K562 (cell line): ENCODE measurements around the gene PATJ. TPM values are rescaled to one million over a fixed set of nuclear protein-coding genes. Genes with fewer than 3 reads are reported as not detected.

ENCODE experiments used
- ATAC-seq: fragments of 200-7000 bp; cut with Tn5 transposase; 3 replicates; pipeline ENCODE4 v1.9.1; 2020; ENCODE audit warnings: moderate library complexity
- BruUV-seq: library from RNA; stranded (reverse); fragments of 400-500 nt; replicated peaks from 2 replicates; lab custom pipeline; 2021; lab: Mats Ljungman, UMichigan
- CTCF ChIA-PET: fragments of 300-600 bp; formaldehyde crosslinking; extraction: SDS; loops from one replicate; lab custom pipeline; 2021; ENCODE audit warnings: low intra/inter-chr PET ratio; lab: Yijun Ruan, JAX
- POLR2A ChIA-PET: fragments of 300-600, 350-650 bp; sonication (Branson Sonifier 250); formaldehyde crosslinking; extraction: SDS; loops from one replicate; lab custom pipeline; 2021; ENCODE audit warnings: antibody characterized with exemption, inconsistent platforms; lab: Yijun Ruan, JAX
- DNase-seq, 4 experiments: peaks; one replicate each; pipeline versions ENCODE4 v3.0.0 to v3.0.0-alpha.2; 2011 to 2018; ENCODE audit warnings: low spot score in 3 of 4, mixed read lengths in 3 of 4; ENCODE audit errors: extremely low read depth in 1 of 4
- FAIRE-seq: peaks from 2 replicates; lab custom pipeline; 2011; peaks lifted over from hg19 to GRCh38; lab: Jason Lieb, UNC
- H2AFZ ChIP-seq: 2 replicates; pipeline ENCODE4 v1.6.0; 2011; ENCODE audit warnings: low read depth, low read length, control low read depth, inconsistent platforms
- H3K27ac ChIP-seq: fragments of 200-600 bp; 3 replicates; pipeline ENCODE4 v1.8.0; 2011; ENCODE audit warnings: low read depth, mild to moderate bottlenecking, control low read depth, inconsistent platforms, low read length, moderate library complexity, mixed read lengths; ENCODE audit errors: extremely low read depth
- H3K27me3 ChIP-seq, 2 experiments: fragments of 300-600 bp in 1 of 2; 2 replicates in 1 of 2; 3 replicates in 1 of 2; pipeline versions ENCODE4 v1.6.0 to v1.8.0; 2011; ENCODE audit warnings: inconsistent platforms in 2 of 2, low read length in 2 of 2, mild to moderate bottlenecking in 1 of 2, mixed read lengths in 1 of 2, moderate library complexity in 1 of 2; ENCODE audit not compliant: control insufficient read depth in 2 of 2, insufficient read depth in 2 of 2
- H3K36me3 ChIP-seq: fragments of 300-600 bp; 3 replicates; pipeline ENCODE4 v1.8.0; 2011; ENCODE audit warnings: mild to moderate bottlenecking, low read length, inconsistent platforms; ENCODE audit not compliant: control insufficient read depth, insufficient read depth
- H3K4me1 ChIP-seq, 2 experiments: fragments of 200-600 bp in 1 of 2; replicated peaks in 1 of 2; 2 replicates in 1 of 2; 3 replicates in 1 of 2; pipeline versions ENCODE4 v1.5.1 to v1.8.0; 2011; ENCODE audit warnings: inconsistent platforms in 2 of 2, low read length in 2 of 2, mild to moderate bottlenecking in 1 of 2, mixed read lengths in 1 of 2, moderate library complexity in 1 of 2; ENCODE audit not compliant: control insufficient read depth in 2 of 2, insufficient read depth in 2 of 2
- H3K4me2 ChIP-seq: 2 replicates; pipeline ENCODE4 v1.6.1; 2011; ENCODE audit warnings: low read length, control low read depth, inconsistent platforms, mixed read lengths; ENCODE audit not compliant: insufficient read depth
- H3K4me3 ChIP-seq: fragments of 200-600 bp; sonication (generic), shearing (Covaris generic); 2 replicates; pipeline ENCODE4 v1.5.1; 2016; ENCODE audit warnings: control low read depth, inconsistent platforms
- H3K79me2 ChIP-seq: fragments of 200-600 bp; 3 replicates; pipeline ENCODE4 v1.8.0; 2011; ENCODE audit warnings: low read length, inconsistent platforms; ENCODE audit not compliant: control insufficient read depth, insufficient read depth
- H3K9ac ChIP-seq, 2 experiments: 2 replicates each; pipeline versions ENCODE4 v1.6.0 to v1.6.1; 2011; ENCODE audit warnings: low read depth in 2 of 2, low read length in 2 of 2, control low read depth in 1 of 2, inconsistent platforms in 1 of 2, mild to moderate bottlenecking in 1 of 2, mixed read lengths in 1 of 2; ENCODE audit not compliant: insufficient read depth in 1 of 2
- H3K9me1 ChIP-seq: one replicate; pipeline ENCODE4 v1.6.0; 2011; ENCODE audit warnings: inconsistent platforms, mild to moderate bottlenecking, low read length, moderate library complexity; ENCODE audit not compliant: control insufficient read depth, insufficient read depth
- H3K9me3 ChIP-seq: replicated peaks from 2 replicates; pipeline ENCODE4 v1.5.1; 2011; ENCODE audit warnings: low read depth, low read length, inconsistent platforms; ENCODE audit not compliant: control insufficient read depth, insufficient read depth
- H4K20me1 ChIP-seq: replicated peaks from 2 replicates; pipeline ENCODE4 v1.6.1; 2011; ENCODE audit warnings: low read length, inconsistent platforms, mixed read lengths; ENCODE audit not compliant: control insufficient read depth, insufficient read depth
- CGGBP1 ChIP-seq: fragments of 250-450 bp; sonication (Bioruptor Pico); IDR thresholded peaks from 2 replicates; pipeline ENCODE4 v1.9.0; 2021; ENCODE audit warnings: mild to moderate bottlenecking
- COPS2 ChIP-seq: fragments of 450-650 bp; conservative IDR thresholded peaks from 2 replicates; pipeline ENCODE4 v1.6.1; 2016; ENCODE audit warnings: mild to moderate bottlenecking, moderate library complexity
- FOXO4 ChIP-seq: fragments of 450-650 bp; formaldehyde crosslinking; IDR thresholded peaks from 2 replicates; pipeline ENCODE4 v1.4.0; 2020; ENCODE audit warnings: mild to moderate bottlenecking, moderate library complexity
- HDAC1 ChIP-seq, 2 experiments: fragments of 450-650 bp; IDR thresholded peaks; 2 replicates each; pipeline ENCODE4 v1.6.1; 2016 to 2017; ENCODE audit warnings: inconsistent platforms in 1 of 2, mild to moderate bottlenecking in 1 of 2, moderate library complexity in 1 of 2
- IRF1 ChIP-seq: sonication (generic); formaldehyde crosslinking; IDR thresholded peaks from 2 replicates; pipeline ENCODE4 v1.8.0; 2022; ENCODE audit warnings: missing genetic modification reagents, mild to moderate bottlenecking, borderline replicate concordance
- TCF7L2 ChIP-seq: fragments of 150-350 bp; IDR thresholded peaks from 2 replicates; pipeline ENCODE4 v1.6.1; 2016; ENCODE audit warnings: low read depth, mild to moderate bottlenecking, low read length, moderate library complexity
- ZBTB8A ChIP-seq: fragments of 450-650 bp; IDR thresholded peaks from 2 replicates; pipeline ENCODE4 v1.6.1; 2018; ENCODE audit warnings: mild to moderate bottlenecking, moderate library complexity; ENCODE audit not compliant: partially characterized antibody
- ZNF121 ChIP-seq: sonication (generic); formaldehyde crosslinking; conservative IDR thresholded peaks from 2 replicates; pipeline ENCODE4 v1.8.0; 2022; ENCODE audit warnings: missing genetic modification reagents
- ZNF184 ChIP-seq: sonication (generic); formaldehyde crosslinking; IDR thresholded peaks from 2 replicates; pipeline ENCODE4 v1.5.0; 2020; ENCODE audit warnings: missing genetic modification reagents
- ZNF584 ChIP-seq: fragments of 200-800 bp; sonication (Bioruptor generic); IDR thresholded peaks from 2 replicates; pipeline ENCODE4 v1.6.1; 2016; ENCODE audit warnings: low read depth, mild to moderate bottlenecking, missing genetic modification characterization, missing compliant biosample characterization
- ZNF75A ChIP-seq: fragments of 450-650 bp; formaldehyde crosslinking; IDR thresholded peaks from 2 replicates; pipeline ENCODE4 v1.4.0; 2020; ENCODE audit warnings: mild to moderate bottlenecking
- ZNF785 ChIP-seq: fragments of 250-450 bp; sonication (Bioruptor Pico); IDR thresholded peaks from 2 replicates; pipeline ENCODE4 v1.4.0; 2020; ENCODE audit warnings: mild to moderate bottlenecking
- WGBS: fragments of 100-300 bp; shearing (Covaris generic); methylation state at CpG from one replicate; pipeline ENCODE4 v1.1.6; 2016; ENCODE audit warnings: low coverage, mixed read lengths; ENCODE audit not compliant: insufficient coverage; ENCODE audit errors: missing lambda C conversion rate; 5-methylcytosine and 5-hydroxymethylcytosine counted together
- in situ Hi-C: fragments of 300-500 bp; cut with MboI; formaldehyde crosslinking; loops from 4 replicates; pipeline ENCODE4 v1.15.0; 2018; ENCODE audit warnings: inconsistent platforms, mixed read lengths
- intact Hi-C: fragments of 100-400 bp; cut with micrococcal nuclease; formaldehyde crosslinking; loops from 2 replicates; pipeline ENCODE4 v1.14.2; 2022
- polyA plus RNA-seq, 8 experiments: library from polyadenylated mRNA; depleted of rRNA in 4 of 8; stranded (reverse) in 5 of 8; unstranded in 3 of 8; fragments of >200 nt; fragmentation: Nextera tagmentation in 2 of 8; fragmentation: Illumina TruSeq in 1 of 8; extraction: Ambion mirVana in 2 of 8; extraction: Trizol in 1 of 8; gene quantifications; 2 replicates each; pipeline versions ENCODE4 v1.2.1 to v1.2.3, GENCODE V29; 2011 to 2014; ENCODE audit warnings: inconsistent platforms in 1 of 8, missing spikeins in 1 of 8
- total RNA-seq, 7 experiments: library from RNA; depleted of rRNA in 6 of 7; stranded (reverse); fragments of >200 nt in 6 of 7; fragmentation: Illumina TruSeq in 2 of 7; extraction: Trizol in 2 of 7; gene quantifications; 2 replicates each; pipeline versions ENCODE4 v1.2.1 to v1.2.3, GENCODE V29; 2011 to 2021; ENCODE audit warnings: low replicate concordance in 1 of 7
- TF ChIP-seq, protein P1 (sequence below): fragments of 250-450 bp; sonication (Bioruptor Pico); IDR thresholded peaks from 2 replicates; pipeline ENCODE4 v1.5.0; 2021

PATJ gene
- total and polyA plus RNA-seq, 9 of the 15 experiments (the other 6 are each of a cell fraction or from before 2014, with no cell fraction given), result 0.22 TPM; not detected in 8

- H4K20me1 ChIP-seq, result no peaks in the 10 kb centered on the region
- BruUV-seq, result no TSS peak
- FAIRE-seq (no peak), ATAC-seq (no peak), DNase-seq (no peak)
- ChIA-PET CTCF (no interaction called here), POLR2A (no interaction called here)
- WGBS, result 2% methylated on average over 3 of the region's 3 CpGs
- H3K4me1 ChIP-seq, result no peaks in the 10 kb centered on the region
- no peak overlapping the region for H3K4me2 ChIP-seq
- TF ChIP-seq ZBTB8A (no peak), ZNF75A (CRISPR knock-in tag) (no peak), IRF1 (CRISPR knock-in tag) (no peak)
- in situ Hi-C loops (no loop called here), intact Hi-C loops (no loop called here)
- H3K27ac ChIP-seq, result no peak overlapping the region
- H3K27me3 ChIP-seq, result peaks cover 3 to 8% of the 10 kb centered on the region in 2 experiments; a peak in 4 of 5 replicates
- no peak overlapping the region for H2AFZ ChIP-seq
- no peaks in the 10 kb centered on the region for H3K9me1 ChIP-seq
- no peaks in the 10 kb centered on the region for H3K9me3 ChIP-seq
- no peaks in the 10 kb centered on the region for H3K36me3 ChIP-seq
- no peaks in the 10 kb centered on the region for H3K79me2 ChIP-seq
- H3K9ac ChIP-seq, result no peak overlapping the region
- H3K4me3 ChIP-seq, result no peak overlapping the region
Measured at GRCh38 chr1:61828805-61829204, 86.5 kb downstream of the PATJ start.

- ChIA-PET POLR2A (no interaction called here), CTCF (no interaction called here)
- Histone ChIP-seq H2AFZ (no peak overlapping the region), H3K4me2 (no peak overlapping the region), H3K27ac (no peak overlapping the region), H3K4me1 (no peaks in the 10 kb centered on the region), H3K9ac (no peak overlapping the region), H3K27me3 (no peaks in the 10 kb centered on the region), H3K36me3 (no peaks in the 10 kb centered on the region), H4K20me1 (no peaks in the 10 kb centered on the region), H3K9me1 (no peaks in the 10 kb centered on the region), H3K9me3 (no peaks in the 10 kb centered on the region), H3K4me3 (no peak overlapping the region), H3K79me2 (no peaks in the 10 kb centered on the region)
- in situ Hi-C loops (no loop called here), intact Hi-C loops (no loop called here)
- no TSS peak for BruUV-seq
- WGBS, result 4% methylated on average over 3 of the region's 3 CpGs
- FAIRE-seq (peak; percentile 11), DNase-seq (no peak), ATAC-seq (no peak)
- TF ChIP-seq ZNF184 (no peak), ZNF785 (no peak), COPS2 (no peak), FOXO4 (CRISPR knock-in tag) (no peak), HDAC1 (IDR thresholded peaks at IDR 0.05) (no peak), ZNF121 (CRISPR knock-in tag) (no peak), CGGBP1 (CRISPR knock-in tag) (no peak), ZNF584 (CRISPR knock-in tag) (no peak), TCF7L2 (no peak)
- TF ChIP-seq, protein P1, sequence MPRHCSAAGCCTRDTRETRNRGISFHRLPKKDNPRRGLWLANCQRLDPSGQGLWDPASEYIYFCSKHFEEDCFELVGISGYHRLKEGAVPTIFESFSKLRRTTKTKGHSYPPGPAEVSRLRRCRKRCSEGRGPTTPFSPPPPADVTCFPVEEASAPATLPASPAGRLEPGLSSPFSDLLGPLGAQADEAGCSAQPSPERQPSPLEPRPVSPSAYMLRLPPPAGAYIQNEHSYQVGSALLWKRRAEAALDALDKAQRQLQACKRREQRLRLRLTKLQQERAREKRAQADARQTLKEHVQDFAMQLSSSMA (CRISPR knock-in tag), result no peak
Measured at GRCh38 chr1:61836649-61837048, 94.4 kb downstream of the PATJ start.
